Measurements from ENCODE around the gene SGCD.

Gene SGCD

GRCh38 chr5:156339139-156339841, 12.3 kb downstream of the SGCD start:
- Histone ChIP-seq H3K27me3 (ENCODE audit: insufficient read depth, low read length, poor library complexity, severe bottlenecking) (no peaks in the 10 kb centered on the region), H3K4me2 (ENCODE audit: low read depth, low read length, poor library complexity, severe bottlenecking) (no peak overlapping the region), H3F3A (ENCODE audit: low read depth) (no peaks in the 10 kb centered on the region), H3K36me3 (ENCODE audit: insufficient read depth, low read length) (no peaks in the 10 kb centered on the region), H3K9me3 (ENCODE audit: insufficient read depth, low read depth, low read length) (no peaks in the 10 kb centered on the region), H3K9me2 (replicated peaks; ENCODE audit: low read depth, low read length) (no peaks in the 10 kb centered on the region), H3K79me2 (ENCODE audit: insufficient read depth, low read length) (no peaks in the 10 kb centered on the region), H3K9ac (ENCODE audit: low read depth, low read length, poor library complexity, severe bottlenecking) (no peak overlapping the region), H4K20me1 (ENCODE audit: insufficient read depth, low read length, poor library complexity, severe bottlenecking) (no peaks in the 10 kb centered on the region), H2AFZ (ENCODE audit: low read length) (no peak overlapping the region), H3K4me3 (ENCODE audit: low read length, poor library complexity, severe bottlenecking) (no peak overlapping the region), H3K4me1 (ENCODE audit: insufficient read depth, low read length, poor library complexity, severe bottlenecking) (no peaks in the 10 kb centered on the region)
- no peak for TF ChIP-seq EZH2phosphoT487 (IDR thresholded peaks at IDR 0.05; ENCODE audit: borderline replicate concordance)

DNA sequence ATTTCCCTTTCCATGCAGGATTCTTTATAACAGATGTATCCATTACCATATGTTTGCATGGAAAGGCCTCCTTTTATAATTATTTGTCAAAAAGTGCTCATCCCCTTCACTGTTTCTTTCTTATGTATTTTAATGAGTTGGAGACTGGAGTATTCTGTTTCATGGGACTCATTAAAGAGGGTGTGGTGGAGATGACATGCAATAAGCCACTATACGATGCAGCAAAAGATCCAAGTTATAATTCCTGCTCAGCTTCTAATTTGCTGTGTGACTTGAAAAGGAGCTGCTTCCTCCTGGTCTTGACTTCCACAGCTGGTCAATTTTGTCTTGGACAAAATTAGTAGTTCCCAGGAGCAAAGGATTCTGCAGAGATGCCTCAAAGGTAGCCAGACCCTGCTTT, 13.9 kb downstream of the SGCD start:
- H3K27me3 ChIP-seq (ENCODE audit: insufficient read depth, low read length, poor library complexity, severe bottlenecking) = no peaks in the 10 kb centered on the region
- TF ChIP-seq CTCF (conservative IDR thresholded peaks at IDR 0.05; ENCODE audit: low read length) = no peak
- no peak for TF ChIP-seq EZH2phosphoT487 (IDR thresholded peaks at IDR 0.05; ENCODE audit: borderline replicate concordance)
- H3K36me3 ChIP-seq (ENCODE audit: insufficient read depth, low read length) = no peaks in the 10 kb centered on the region

DNA sequence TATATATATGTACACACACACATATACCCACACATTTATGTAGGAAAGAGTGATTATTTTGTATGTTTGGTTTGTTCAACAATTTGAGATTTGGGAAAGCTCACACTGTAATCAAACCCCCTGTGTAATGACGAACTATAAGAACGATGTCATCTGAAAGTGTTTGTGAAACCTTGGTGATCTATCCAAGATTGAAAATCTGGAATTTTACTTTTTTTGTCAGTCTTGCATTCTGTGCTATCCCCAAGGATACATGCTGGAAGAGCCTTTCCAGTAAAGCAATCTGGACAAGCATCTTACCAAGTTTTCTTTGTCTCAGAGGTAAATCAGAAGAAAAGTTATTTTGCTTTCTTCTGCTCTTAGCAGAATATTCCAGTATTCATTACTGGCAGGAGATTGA, 23.3 kb downstream of the SGCD start:
- Histone ChIP-seq H4K20me1 (ENCODE audit: insufficient read depth, low read length, poor library complexity, severe bottlenecking) (no peaks in the 10 kb centered on the region), H3K27me3 (ENCODE audit: insufficient read depth, low read length, poor library complexity, severe bottlenecking) (no peaks in the 10 kb centered on the region), H3K9me2 (replicated peaks; ENCODE audit: low read depth, low read length) (no peaks in the 10 kb centered on the region), H3K4me1 (ENCODE audit: insufficient read depth, low read length, poor library complexity, severe bottlenecking) (no peaks in the 10 kb centered on the region), H3K9me3 (ENCODE audit: insufficient read depth, low read depth, low read length) (no peaks in the 10 kb centered on the region), H3K79me2 (ENCODE audit: insufficient read depth, low read length) (no peaks in the 10 kb centered on the region), H3K4me3 (ENCODE audit: low read length, poor library complexity, severe bottlenecking) (no peak overlapping the region), H2AFZ (ENCODE audit: low read length) (no peak overlapping the region), H3F3A (ENCODE audit: low read depth) (no peaks in the 10 kb centered on the region), H3K36me3 (ENCODE audit: insufficient read depth, low read length) (no peaks in the 10 kb centered on the region), H3K9ac (ENCODE audit: low read depth, low read length, poor library complexity, severe bottlenecking) (no peak overlapping the region), H3K4me2 (ENCODE audit: low read depth, low read length, poor library complexity, severe bottlenecking) (no peak overlapping the region)
- TF ChIP-seq CTCF (conservative IDR thresholded peaks at IDR 0.05; ENCODE audit: low read length) (no peak), EZH2phosphoT487 (IDR thresholded peaks at IDR 0.05; ENCODE audit: borderline replicate concordance) (no peak)

More for the DNA sequence above, 13.9 kb downstream of the SGCD start:
- H3K4me3 ChIP-seq (ENCODE audit: low read length, poor library complexity, severe bottlenecking) = no peak overlapping the region
- no peak overlapping the region for H3K9ac ChIP-seq (ENCODE audit: low read depth, low read length, poor library complexity, severe bottlenecking)
- H3K9me3 ChIP-seq (ENCODE audit: insufficient read depth, low read depth, low read length) = no peaks in the 10 kb centered on the region
- H3K9me2 ChIP-seq (replicated peaks; ENCODE audit: low read depth, low read length) = no peaks in the 10 kb centered on the region
- H3F3A ChIP-seq (ENCODE audit: low read depth) = no peaks in the 10 kb centered on the region
- no peaks in the 10 kb centered on the region for H3K4me1 ChIP-seq (ENCODE audit: insufficient read depth, low read length, poor library complexity, severe bottlenecking)
- no peak overlapping the region for H3K4me2 ChIP-seq (ENCODE audit: low read depth, low read length, poor library complexity, severe bottlenecking)
- H4K20me1 ChIP-seq (ENCODE audit: insufficient read depth, low read length, poor library complexity, severe bottlenecking) = no peaks in the 10 kb centered on the region
- H3K79me2 ChIP-seq (ENCODE audit: insufficient read depth, low read length) = no peaks in the 10 kb centered on the region
- no peak overlapping the region for H2AFZ ChIP-seq (ENCODE audit: low read length)

DNA sequence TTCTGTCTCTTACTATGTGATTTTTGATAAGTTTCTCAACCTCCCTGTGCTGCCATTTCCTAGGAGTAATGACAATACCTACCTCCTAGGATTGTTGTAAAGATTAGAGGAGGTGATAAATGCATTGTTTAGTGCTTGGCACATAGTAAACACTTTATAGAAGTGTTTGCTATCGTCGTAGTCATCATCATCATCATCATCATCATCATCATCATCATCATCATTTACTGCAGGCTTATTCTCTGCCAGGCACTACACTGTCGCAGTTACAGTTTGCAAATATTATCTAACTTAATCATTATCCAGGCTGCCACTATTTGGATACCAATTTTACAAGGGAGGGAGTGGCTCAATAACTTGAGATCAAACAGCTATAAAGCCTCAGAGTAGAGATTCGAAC, 24.5 kb downstream of the SGCD start:
- Histone ChIP-seq H3K9ac (ENCODE audit: low read depth, low read length, poor library complexity, severe bottlenecking) (no peak overlapping the region), H3F3A (ENCODE audit: low read depth) (no peaks in the 10 kb centered on the region), H3K4me3 (ENCODE audit: low read length, poor library complexity, severe bottlenecking) (no peak overlapping the region), H3K79me2 (ENCODE audit: insufficient read depth, low read length) (no peaks in the 10 kb centered on the region), H2AFZ (ENCODE audit: low read length) (no peak overlapping the region), H3K9me2 (replicated peaks; ENCODE audit: low read depth, low read length) (no peaks in the 10 kb centered on the region), H3K9me3 (ENCODE audit: insufficient read depth, low read depth, low read length) (no peaks in the 10 kb centered on the region), H4K20me1 (ENCODE audit: insufficient read depth, low read length, poor library complexity, severe bottlenecking) (no peaks in the 10 kb centered on the region), H3K27me3 (ENCODE audit: insufficient read depth, low read length, poor library complexity, severe bottlenecking) (no peaks in the 10 kb centered on the region), H3K4me1 (ENCODE audit: insufficient read depth, low read length, poor library complexity, severe bottlenecking) (no peaks in the 10 kb centered on the region), H3K4me2 (ENCODE audit: low read depth, low read length, poor library complexity, severe bottlenecking) (no peak overlapping the region), H3K36me3 (ENCODE audit: insufficient read depth, low read length) (no peaks in the 10 kb centered on the region)
- TF ChIP-seq EZH2phosphoT487 (IDR thresholded peaks at IDR 0.05; ENCODE audit: borderline replicate concordance) = no peak
- TF ChIP-seq CTCF (conservative IDR thresholded peaks at IDR 0.05; ENCODE audit: low read length) = no peak

All from Loucy (cell line).